ENCODE results near the gene OR6K6. TPM values are rescaled to one million over a fixed set of nuclear protein-coding genes. Genes with fewer than 3 reads are reported as not detected.

The OR6K6 gene
- total and polyA plus RNA-seq, 3 experiments from 2014 or later = not detected

DNA sequence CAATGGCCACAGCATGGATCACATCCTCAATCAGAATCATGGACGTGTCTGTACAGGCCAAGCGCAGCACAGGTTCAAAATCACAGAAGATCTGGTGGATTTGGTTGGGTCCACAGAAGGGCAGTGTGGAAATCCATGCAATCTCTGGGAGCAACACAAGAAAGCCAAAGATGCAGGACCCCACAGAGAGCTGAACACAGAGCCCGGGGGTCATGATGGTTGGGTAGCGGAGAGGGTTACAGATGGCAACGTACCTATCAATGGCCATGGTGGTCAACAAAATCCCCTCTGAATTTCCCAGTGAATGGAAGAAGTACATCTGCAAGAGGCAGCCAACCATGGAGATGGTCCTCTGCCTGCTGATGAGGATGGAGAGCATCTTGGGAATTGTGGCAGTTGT, 30.1 kb upstream of the OR6K6 start:
- H3K4me3 ChIP-seq (ENCODE audit: low read length) = no peak overlapping the region
- Mint-ChIP-seq H3K9me3 (no peaks in the 10 kb centered on the region), H3K4me3 (no peak overlapping the region), H3K27me3 (peaks cover 23 to 46% of the 10 kb centered on the region in 2 donors), H3K27ac (no peak overlapping the region), H3K36me3 (no peaks in the 10 kb centered on the region), H3K4me1 (no peaks in the 10 kb centered on the region)
- H3K27me3 ChIP-seq (ENCODE audit: insufficient read depth, low read length, poor library complexity, severe bottlenecking) = no peaks in the 10 kb centered on the region
- H3K9me3 ChIP-seq (ENCODE audit: low read length) = no peaks in the 10 kb centered on the region
- H3K4me1 ChIP-seq (ENCODE audit: insufficient read depth, low read length) = no peaks in the 10 kb centered on the region
- ChIA-PET CTCF (no interaction called here), POLR2A (no interaction called here)
- H3K27ac ChIP-seq (ENCODE audit: low read depth, low read length) = no peak overlapping the region
- no peaks in the 10 kb centered on the region for H3K36me3 ChIP-seq (ENCODE audit: insufficient read depth, low read length)
- DNase-seq = no peak

DNA sequence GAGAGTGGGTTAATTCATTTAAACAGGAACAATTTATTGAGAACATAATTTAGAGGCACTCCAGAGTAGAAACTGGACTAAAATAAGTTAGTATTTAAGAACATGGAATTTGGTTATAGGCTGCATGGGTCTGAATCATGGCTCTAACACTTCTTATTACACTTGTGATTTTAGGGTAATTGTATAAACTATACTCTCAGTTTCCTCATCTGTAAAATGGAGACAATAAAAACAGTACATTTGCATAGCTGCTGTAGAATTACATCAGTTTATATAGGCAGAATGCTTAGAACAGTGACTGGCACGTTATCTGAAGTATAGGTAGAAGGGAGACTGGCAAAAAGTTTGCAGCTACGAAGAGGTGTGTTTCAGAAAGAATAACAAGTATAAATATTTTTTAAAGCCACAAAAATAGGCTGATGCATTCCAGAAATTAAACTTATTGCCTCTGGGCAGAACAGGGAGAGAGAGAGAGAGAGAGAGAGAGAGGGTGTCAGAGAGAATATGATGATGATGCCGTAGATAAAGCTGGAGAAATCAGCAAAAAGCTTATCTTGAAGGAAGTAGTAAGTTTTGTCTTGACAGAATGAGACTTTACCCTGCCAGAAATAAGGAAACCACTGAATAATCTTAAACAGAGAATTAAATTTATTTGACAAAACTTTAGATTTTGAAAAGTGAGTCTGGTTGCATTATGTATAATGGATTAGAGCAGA, 25.9 kb upstream of the OR6K6 start:
- Mint-ChIP-seq H3K4me3 (no peak overlapping the region), H3K9me3 (no peaks in the 10 kb centered on the region), H3K36me3 (no peaks in the 10 kb centered on the region), H3K27me3 (peaks cover 9 to 24% of the 10 kb centered on the region in 2 donors), H3K4me1 (peaks cover 0 to 11% (median 5%) of the 10 kb centered on the region in 3 donors), H3K27ac (no peak overlapping the region)
- Histone ChIP-seq H3K9me3 (ENCODE audit: low read length) (no peaks in the 10 kb centered on the region), H3K4me3 (ENCODE audit: low read length) (no peak overlapping the region), H3K27me3 (ENCODE audit: insufficient read depth, low read length, poor library complexity, severe bottlenecking) (no peaks in the 10 kb centered on the region), H3K36me3 (ENCODE audit: insufficient read depth, low read length) (no peaks in the 10 kb centered on the region), H3K4me1 (ENCODE audit: insufficient read depth, low read length) (no peaks in the 10 kb centered on the region), H3K27ac (ENCODE audit: low read depth, low read length) (no peak overlapping the region)
- ChIA-PET CTCF (no interaction called here), POLR2A (no interaction called here)
- no peak for DNase-seq

DNA sequence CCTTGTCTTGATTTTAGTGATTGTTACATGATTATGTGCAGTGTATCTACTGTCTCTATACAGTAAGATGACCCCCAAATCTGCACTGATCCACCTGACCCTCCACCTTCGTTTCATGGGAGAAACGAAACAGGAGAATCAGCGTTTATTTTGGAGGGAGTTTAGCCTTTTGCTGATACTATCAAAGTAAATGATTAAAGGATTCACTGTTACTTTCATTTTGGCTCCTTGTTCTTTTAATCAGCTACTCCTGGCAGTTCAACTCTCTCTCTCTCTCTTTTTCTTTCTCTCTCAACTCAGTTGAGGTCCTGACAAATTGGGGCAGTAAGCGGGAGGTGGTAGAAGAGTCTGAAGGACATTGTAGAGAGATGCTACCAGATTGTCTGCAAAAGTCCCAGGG, 24.1 kb upstream of the OR6K6 start:
- no peak for DNase-seq
- H3K4me1 ChIP-seq (ENCODE audit: insufficient read depth, low read length) = no peaks in the 10 kb centered on the region
- H3K27me3 ChIP-seq (ENCODE audit: insufficient read depth, low read length, poor library complexity, severe bottlenecking) = no peaks in the 10 kb centered on the region
- H3K9me3 ChIP-seq (ENCODE audit: low read length) = no peaks in the 10 kb centered on the region
- ChIA-PET POLR2A (no interaction called here), CTCF (no interaction called here)
- Mint-ChIP-seq H3K36me3 (no peaks in the 10 kb centered on the region), H3K27me3 (peaks cover 7 to 13% of the 10 kb centered on the region in 2 donors), H3K9me3 (no peaks in the 10 kb centered on the region), H3K4me1 (peaks cover 0 to 11% (median 5%) of the 10 kb centered on the region in 3 donors), H3K4me3 (peak overlapping the region in 1 of 7 donors; percentile 15), H3K27ac (no peak overlapping the region)
- no peak overlapping the region for H3K27ac ChIP-seq (ENCODE audit: low read depth, low read length)
- H3K4me3 ChIP-seq (ENCODE audit: low read length) = no peak overlapping the region
- H3K36me3 ChIP-seq (ENCODE audit: insufficient read depth, low read length) = no peaks in the 10 kb centered on the region

- H3K36me3 ChIP-seq (ENCODE audit: insufficient read depth, low read length) = no peaks in the 10 kb centered on the region
- POLR2A ChIA-PET = interaction anchor here (0.8 kb wide), 1 partner anchor 217 kb away, joined by 3 read pairs; no protein-coding TSS in a partner anchor
- Mint-ChIP-seq H3K4me3 (no peak overlapping the region), H3K27me3 (peaks cover 4 to 6% of the 10 kb centered on the region in 2 donors), H3K27ac (no peak overlapping the region), H3K9me3 (no peaks in the 10 kb centered on the region), H3K36me3 (no peaks in the 10 kb centered on the region), H3K4me1 (peaks cover 0 to 11% (median 5%) of the 10 kb centered on the region in 3 donors)
- no peaks in the 10 kb centered on the region for H3K27me3 ChIP-seq (ENCODE audit: insufficient read depth, low read length, poor library complexity, severe bottlenecking)
- no peak overlapping the region for H3K27ac ChIP-seq (ENCODE audit: low read depth, low read length)
- H3K4me1 ChIP-seq (ENCODE audit: insufficient read depth, low read length) = no peaks in the 10 kb centered on the region
- no peak for DNase-seq
- CTCF ChIA-PET = no interaction called here
- H3K9me3 ChIP-seq (ENCODE audit: low read length) = no peaks in the 10 kb centered on the region
- H3K4me3 ChIP-seq (ENCODE audit: low read length) = no peak overlapping the region
Measured at GRCh38 chr1:158731707-158732106, 22.8 kb upstream of the OR6K6 start.

DNA sequence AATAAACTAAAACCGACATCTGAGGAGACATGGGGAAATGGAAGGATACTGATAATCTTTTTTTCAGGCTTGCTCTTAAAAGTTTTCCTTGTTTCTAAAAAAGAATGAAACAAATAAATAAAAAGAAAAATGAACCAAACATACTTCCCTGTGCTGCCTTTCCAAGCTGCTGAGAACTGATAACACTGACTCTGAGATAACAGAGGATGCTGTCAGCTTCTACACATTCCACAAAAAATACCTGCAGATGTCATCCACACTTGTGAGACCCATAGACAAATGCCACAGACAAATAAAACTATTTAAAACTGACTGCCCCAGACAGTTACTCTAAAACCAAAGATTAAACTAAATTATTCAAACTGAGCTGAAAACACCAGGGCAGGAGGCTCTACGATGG, 22.0 kb upstream of the OR6K6 start:
- Mint-ChIP-seq H3K27ac (no peak overlapping the region), H3K4me1 (peaks cover 0 to 11% (median 5%) of the 10 kb centered on the region in 3 donors), H3K36me3 (no peaks in the 10 kb centered on the region), H3K9me3 (no peaks in the 10 kb centered on the region), H3K4me3 (no peak overlapping the region), H3K27me3 (peaks cover 1 to 6% of the 10 kb centered on the region in 2 donors)
- no peaks in the 10 kb centered on the region for H3K36me3 ChIP-seq (ENCODE audit: insufficient read depth, low read length)
- no peaks in the 10 kb centered on the region for H3K27me3 ChIP-seq (ENCODE audit: insufficient read depth, low read length, poor library complexity, severe bottlenecking)
- DNase-seq = no peak
- no peak overlapping the region for H3K4me3 ChIP-seq (ENCODE audit: low read length)
- no peaks in the 10 kb centered on the region for H3K9me3 ChIP-seq (ENCODE audit: low read length)
- no peaks in the 10 kb centered on the region for H3K4me1 ChIP-seq (ENCODE audit: insufficient read depth, low read length)
- POLR2A ChIA-PET = no interaction called here
- H3K27ac ChIP-seq (ENCODE audit: low read depth, low read length) = no peak overlapping the region
- CTCF ChIA-PET = no interaction called here

DNA sequence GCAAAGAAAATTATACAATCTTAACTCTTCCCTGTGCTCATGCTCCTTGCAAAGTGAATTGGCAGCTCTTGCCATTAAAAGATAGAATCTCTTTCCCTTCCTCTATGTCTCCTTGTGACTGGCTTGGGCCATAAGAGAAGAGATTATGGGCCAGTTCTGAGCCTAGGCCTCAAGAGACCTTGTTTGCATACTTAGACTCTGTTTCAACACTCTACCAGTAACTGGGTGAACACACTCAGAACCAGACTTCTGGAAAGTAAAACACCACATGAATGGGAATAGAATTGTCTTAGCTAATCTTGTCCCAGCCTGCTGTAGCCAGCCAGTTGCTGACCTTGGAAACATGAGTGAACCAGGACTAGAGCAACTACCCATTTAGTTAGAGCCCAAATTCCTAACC, 18.7 kb upstream of the OR6K6 start:
- Histone ChIP-seq H3K27ac (ENCODE audit: low read depth, low read length) (no peak overlapping the region), H3K9me3 (ENCODE audit: low read length) (no peaks in the 10 kb centered on the region), H3K4me1 (ENCODE audit: insufficient read depth, low read length) (no peaks in the 10 kb centered on the region), H3K4me3 (ENCODE audit: low read length) (no peak overlapping the region), H3K27me3 (ENCODE audit: insufficient read depth, low read length, poor library complexity, severe bottlenecking) (no peaks in the 10 kb centered on the region), H3K36me3 (ENCODE audit: insufficient read depth, low read length) (no peaks in the 10 kb centered on the region)
- Mint-ChIP-seq H3K9me3 (no peaks in the 10 kb centered on the region), H3K27me3 (peaks cover 4 to 18% of the 10 kb centered on the region in 2 donors), H3K36me3 (peaks cover 0 to 3% (median 0%) of the 10 kb centered on the region in 3 donors), H3K27ac (no peak overlapping the region), H3K4me1 (no peaks in the 10 kb centered on the region), H3K4me3 (no peak overlapping the region)
- ChIA-PET CTCF (no interaction called here), POLR2A (no interaction called here)
- no peak for DNase-seq

DNA sequence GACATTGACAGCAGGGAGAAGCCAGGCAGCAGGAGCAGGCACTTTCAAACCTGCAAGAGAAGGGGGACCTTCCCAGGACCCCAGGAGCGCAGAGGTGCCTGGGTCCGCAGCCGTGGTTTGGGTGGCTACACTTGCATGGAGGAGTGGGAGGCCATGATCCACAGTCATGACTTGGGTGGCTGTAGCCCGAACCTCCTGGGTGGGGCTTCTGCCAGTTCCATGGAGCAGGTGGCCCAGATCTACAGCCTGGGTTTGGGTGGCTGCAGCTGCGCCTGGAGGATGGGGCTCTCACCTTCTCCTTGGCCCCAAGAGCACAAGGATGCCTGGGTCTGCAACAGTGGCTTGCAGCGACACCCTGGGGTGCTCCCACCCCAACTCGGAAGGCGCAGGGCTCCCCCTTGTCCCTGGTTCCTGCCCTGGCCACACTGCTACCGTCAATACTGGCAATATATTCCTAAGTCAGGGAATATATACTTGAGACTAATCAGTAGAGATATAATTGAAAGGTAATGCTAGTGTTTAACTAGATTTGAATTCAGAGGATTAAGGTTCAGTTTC, 2.3 kb upstream of the OR6K6 start:
- Histone ChIP-seq H3K4me1 (ENCODE audit: insufficient read depth, low read length) (no peaks in the 10 kb centered on the region), H3K27me3 (ENCODE audit: insufficient read depth, low read length, poor library complexity, severe bottlenecking) (no peaks in the 10 kb centered on the region), H3K36me3 (ENCODE audit: insufficient read depth, low read length) (no peaks in the 10 kb centered on the region), H3K27ac (ENCODE audit: low read depth, low read length) (no peak overlapping the region), H3K9me3 (ENCODE audit: low read length) (no peaks in the 10 kb centered on the region), H3K4me3 (ENCODE audit: low read length) (no peak overlapping the region)
- H3K4me3 Mint-ChIP-seq = no peak overlapping the region
- no peak overlapping the region for H3K27ac Mint-ChIP-seq
- no peak for DNase-seq
- H3K9me3 Mint-ChIP-seq = no peaks in the 10 kb centered on the region
- peaks cover 1 to 21% of the 10 kb centered on the region in 2 donors for H3K27me3 Mint-ChIP-seq
- POLR2A ChIA-PET = no interaction called here
- CTCF ChIA-PET = no interaction called here
- no peaks in the 10 kb centered on the region for H3K36me3 Mint-ChIP-seq
- no peaks in the 10 kb centered on the region for H3K4me1 Mint-ChIP-seq

GRCh38 chr1:158771950-158772866, 17.7 kb downstream of the OR6K6 start, which contains the start of gene OR6N1:
Gene OR6N1, minus strand, starts transcription at chr1:158772195. Its CDS starts 5,513 bp downstream, at chr1:158766682.
- H3K4me1 ChIP-seq (ENCODE audit: insufficient read depth, low read length) = no peaks in the 10 kb centered on the region
- no peaks in the 10 kb centered on the region for H3K4me1 Mint-ChIP-seq
- peaks cover 0 to 8% (median 0%) of the 10 kb centered on the region in 3 donors for H3K36me3 Mint-ChIP-seq
- H3K27me3 ChIP-seq (ENCODE audit: insufficient read depth, low read length, poor library complexity, severe bottlenecking) = no peaks in the 10 kb centered on the region
- CTCF ChIA-PET = no interaction called here
- H3K4me3 Mint-ChIP-seq = no peak within 1 kb of the TSS
- no peaks in the 10 kb centered on the region for H3K9me3 Mint-ChIP-seq
- POLR2A ChIA-PET = no interaction called here
- H3K36me3 ChIP-seq (ENCODE audit: insufficient read depth, low read length) = no peaks in the 10 kb centered on the region
- no peaks in the 10 kb centered on the region for H3K9me3 ChIP-seq (ENCODE audit: low read length)
- H3K27ac ChIP-seq (ENCODE audit: low read depth, low read length) = no peak within 1 kb of the TSS
- no peak for DNase-seq
- no peak within 1 kb of the TSS for H3K27ac Mint-ChIP-seq
- no peak within 1 kb of the TSS for H3K4me3 ChIP-seq (ENCODE audit: low read length)
- peaks cover 7 to 16% of the 10 kb centered on the region in 2 donors for H3K27me3 Mint-ChIP-seq

Data from CD8-positive, alpha-beta memory T cell (primary cell).